Activated CD4-positive, alpha-beta T cell treated with anti-CD3 and anti-CD28 coated beads, Interleukin-2, amount 50 U/mL, for 1 hour (primary cell): ENCODE data around the gene APOL1.
"Not testable (repeated sequence)": the region's sequence is repeated elsewhere in the genome, so short reads cannot be mapped to it uniquely, and the experiment has no call there.

Experiments
- DNase-seq: peaks from one replicate; pipeline ENCODE4 v3.0.0-alpha.2; 2020

The APOL1 gene

DNA sequence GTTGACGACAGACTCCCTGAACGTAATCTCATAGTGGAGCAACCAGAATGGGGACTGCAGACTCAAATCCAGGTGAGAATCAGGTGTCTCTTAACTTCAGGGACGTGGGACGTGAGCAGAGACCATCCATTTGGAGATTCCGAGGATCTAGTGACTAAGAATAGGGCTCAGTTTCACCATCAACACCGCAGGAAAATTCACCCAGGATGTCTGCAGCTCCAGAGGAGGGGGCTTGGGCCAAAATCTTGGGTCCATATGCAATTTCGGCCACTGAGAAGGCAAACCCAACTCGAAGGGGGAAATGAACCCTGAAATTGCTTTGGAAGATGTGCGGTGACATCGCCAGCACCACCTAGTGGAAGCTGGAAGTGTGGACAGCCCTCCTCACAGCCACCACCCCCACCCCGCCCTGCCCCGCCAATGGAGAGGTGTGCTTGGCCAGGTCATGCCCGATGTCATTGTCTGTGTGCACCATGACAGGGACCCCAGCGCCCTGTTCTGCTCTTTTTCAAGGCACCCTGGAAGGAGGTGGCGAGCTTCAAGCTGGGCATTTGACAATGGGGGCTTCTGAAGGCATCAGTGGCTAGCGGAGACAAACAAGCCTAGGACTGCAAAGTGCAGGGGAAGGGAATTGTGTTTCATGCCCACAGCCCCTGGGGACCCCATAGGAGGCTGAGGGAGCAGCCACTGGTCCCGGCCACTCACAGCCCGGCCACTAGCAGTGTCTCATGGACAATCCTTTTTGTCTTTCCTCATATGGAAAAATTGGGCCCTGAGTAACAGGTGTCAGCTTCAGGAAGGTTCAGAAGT, 24.8 kb downstream of the APOL1 start:
- DNase-seq = peak; percentile 63

DNA sequence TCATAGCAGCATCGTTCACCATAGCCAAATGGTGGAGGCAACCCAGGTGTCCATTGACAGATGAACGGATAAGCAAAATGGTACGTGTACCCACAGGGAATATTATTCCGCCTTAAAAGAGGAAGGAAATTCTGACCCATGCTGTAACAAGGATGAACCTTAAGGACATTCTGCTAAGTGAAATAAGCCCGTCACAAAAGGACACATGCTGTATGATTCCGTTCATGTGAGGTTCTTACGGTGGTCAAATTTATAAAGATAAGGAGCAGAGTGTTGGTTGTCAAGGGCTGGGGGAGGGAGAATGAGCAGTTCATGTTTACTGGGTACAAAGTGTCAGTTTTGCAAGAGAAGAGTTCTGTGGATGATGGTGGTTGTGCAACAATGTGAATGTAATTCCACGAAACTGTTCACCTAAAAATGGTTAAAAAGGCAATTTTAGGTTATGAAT, 26.3 kb downstream of the APOL1 start:
- no peak for DNase-seq

DNA sequence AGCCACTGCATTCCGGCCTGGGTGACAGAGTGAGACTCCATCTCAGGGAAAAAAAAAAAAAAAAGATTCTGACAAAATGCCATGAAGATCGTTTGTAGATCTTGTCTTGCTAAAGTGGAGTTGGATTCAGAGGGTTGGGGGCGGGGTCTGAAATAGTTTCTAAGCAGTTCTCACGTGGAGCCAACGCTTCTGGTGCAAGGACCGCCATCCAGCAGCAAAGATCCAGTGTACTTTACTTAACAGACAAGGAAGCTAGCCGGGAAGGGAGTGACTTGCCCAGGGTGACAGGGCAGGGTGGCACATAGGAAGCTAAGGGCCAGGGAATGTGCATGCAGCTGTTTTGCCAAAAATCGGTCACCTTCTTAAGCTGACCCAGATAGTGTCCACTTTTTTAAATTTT, 27.4 kb downstream of the APOL1 start:
- no peak for DNase-seq

DNA sequence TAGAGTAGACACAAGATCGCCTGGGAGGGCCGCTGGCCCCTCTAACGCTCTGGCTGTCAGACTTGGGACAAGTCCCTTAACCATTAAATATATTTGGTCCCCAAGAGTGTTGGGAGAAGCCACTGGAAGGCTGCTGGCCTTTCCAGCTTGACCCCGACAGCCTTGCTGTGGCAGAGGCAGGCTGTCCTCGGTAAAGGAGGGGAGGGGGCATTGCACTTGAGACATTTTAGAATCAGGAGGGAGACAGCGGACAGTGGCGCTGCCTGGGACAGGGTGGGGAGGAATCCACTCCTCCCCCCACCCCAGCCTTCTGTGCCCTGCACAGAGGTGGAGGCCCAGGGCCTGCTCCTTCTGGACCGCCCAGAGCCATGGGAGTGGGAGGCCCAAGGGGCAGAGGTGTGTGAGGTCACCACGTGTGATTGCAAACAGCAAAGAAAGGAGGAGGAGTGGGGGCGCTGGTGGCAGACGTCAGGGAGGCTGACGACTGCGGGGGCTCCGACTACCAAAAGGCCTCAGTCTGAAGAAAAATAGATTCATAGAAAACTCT, 28.9 kb downstream of the APOL1 start:
- DNase-seq = no peak

DNA sequence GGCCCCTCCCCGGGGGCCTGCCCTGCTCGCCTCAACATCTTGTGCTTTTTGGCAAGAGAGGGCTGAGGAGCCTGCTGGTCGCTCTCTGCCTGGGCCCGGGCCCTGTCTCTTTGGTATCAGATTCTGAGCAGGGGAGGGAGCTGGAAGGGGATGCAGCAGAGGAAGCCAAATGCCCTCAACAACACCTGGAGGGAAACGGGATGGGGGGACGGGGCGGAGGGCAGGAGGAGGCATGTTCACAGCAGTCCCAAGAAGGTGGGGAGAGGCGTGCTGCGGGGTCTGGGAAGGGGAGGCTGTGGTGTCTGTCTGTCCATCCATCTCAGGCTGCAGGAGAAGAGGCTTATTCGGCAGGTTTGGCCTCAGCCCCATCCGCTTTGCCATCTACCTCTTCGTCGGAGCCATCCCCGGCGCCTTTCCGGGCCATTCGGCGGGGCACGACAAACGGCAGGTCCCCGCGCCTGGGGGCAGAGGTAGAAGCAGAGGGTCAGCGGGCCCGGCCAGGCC, 29.4 kb downstream of the APOL1 start:
- DNase-seq = no peak

DNA sequence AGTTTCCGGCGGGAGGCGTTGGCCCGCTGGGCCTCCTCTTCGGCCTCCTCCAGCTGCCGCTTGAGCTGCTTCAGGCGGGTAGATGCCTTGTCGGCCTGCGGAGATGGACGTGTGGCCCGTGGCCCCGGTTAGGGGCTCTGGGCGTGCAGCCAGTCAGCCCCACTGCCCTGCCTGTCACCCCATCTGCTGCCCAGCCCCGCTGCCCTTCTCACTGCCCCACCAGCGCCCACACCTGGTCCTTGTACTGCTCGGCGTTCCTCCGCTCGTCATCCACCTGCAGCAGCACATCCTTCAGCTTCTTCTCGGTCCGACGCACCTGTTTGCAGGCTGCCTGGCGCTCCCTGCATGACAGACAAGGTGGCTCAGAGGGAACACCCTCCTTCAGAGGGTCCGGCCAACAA, 31.2 kb downstream of the APOL1 start:
- DNase-seq = no peak

DNA sequence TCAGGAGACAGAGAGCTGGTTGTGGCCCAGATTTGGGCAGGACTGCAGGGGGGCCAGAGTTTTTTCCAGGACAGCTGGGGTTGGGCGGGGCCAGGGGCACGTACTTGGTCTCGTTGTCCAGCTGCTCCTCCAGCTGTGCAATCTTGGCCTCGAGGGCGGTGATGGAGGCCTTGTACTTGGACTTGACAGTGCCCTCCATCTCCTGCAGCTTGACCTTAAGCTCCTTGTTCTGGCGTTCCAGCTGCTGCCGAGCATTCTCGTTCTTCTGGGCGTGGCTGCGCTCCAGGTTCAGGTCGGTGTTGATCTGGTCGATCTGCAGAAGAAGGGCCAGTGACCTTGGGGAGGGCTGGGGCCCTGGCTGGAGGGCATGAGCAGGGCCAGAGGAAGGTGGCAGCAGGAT, 32.1 kb downstream of the APOL1 start:
- no peak for DNase-seq

DNA sequence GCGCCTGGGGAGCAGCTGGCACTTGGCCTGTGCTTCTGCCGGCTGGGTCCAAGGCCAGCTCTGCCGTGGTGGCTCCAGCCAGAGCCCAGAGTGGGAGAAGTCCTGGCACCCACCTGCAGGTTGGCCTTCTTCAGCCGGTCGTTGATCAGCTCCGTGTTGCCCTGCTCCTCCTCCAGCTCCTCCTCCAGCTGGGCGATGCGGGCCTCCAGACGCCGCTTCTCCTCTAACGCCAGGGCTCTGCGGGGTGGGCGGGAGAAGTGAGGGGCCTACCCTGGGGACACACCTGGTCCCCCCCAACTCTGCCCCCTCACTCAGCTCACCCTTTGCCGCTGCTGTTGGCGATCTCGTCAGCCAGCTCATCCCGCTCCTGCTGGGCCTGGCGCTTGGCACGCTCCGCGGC, 32.6 kb downstream of the APOL1 start:
- DNase-seq = no peak

DNA sequence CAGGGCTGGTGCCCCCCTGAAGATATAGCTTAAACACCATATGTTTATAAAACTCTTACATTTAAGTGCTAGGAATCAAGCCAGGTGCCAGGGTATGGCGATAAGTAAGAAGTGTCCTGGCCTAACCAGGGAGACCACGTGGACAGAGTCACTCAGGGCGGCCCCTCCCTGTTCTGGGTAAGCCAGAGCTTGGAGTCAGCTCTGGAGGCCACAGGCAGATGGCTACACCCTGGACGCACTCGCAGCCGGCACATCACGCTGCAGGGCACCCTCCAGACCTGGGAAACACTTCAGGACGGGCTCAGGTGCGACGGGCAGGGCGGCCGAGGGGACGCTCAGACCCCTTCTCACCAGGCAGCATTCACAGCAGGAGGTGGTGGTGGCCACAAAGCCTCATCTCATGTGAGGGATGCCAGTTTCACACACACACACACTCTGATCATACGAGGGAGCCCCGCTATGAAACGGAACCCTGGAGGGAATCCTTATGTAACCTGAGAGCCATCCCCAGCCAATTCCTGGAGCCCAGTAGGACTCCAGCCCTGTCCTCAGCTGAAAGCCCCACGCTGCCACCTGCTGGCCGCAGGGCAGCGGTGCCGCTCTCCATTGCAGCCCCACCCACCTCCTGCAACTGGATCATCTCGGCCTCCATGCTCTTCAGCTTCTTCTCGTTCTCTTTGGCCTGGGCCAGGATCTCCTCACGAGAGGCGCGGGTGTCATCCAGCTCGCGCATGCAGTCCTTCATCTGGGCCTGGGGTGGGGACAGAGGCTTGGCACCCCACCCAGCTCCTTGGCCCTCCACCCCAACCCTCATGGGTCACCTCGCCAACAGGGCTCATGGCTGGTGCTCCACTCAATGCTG, 33.4 kb downstream of the APOL1 start:
- DNase-seq = peak; percentile 67

DNA sequence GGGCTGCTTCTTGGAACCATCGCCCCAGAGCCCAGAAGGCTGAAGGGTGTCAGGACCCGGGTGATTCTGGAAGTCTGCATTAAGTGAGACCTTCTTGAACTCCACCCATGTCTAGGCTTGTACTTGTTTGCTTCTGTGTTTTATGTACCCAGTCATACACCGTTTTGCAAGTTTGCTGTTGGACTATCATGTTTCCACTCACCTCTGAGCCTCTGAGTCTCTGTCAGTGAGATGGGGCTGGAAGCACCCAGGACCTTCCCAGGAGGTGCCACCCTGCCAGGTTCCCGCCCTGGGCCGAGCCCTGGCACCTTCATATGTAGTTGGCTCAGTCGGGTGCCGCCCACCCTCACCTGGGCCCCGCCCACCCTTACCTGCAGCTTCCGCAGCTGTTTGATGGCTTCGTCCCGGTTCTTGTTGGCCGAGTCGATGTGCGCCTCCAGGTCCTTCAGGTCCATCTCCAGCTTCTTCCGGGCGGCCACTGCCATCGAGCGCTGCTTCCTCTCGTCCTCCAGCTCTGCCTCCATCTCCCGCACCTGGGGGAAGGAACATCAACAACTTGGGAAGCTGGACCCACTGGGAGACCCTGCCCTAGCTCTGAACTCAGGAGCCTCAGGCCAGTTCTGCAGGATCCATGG, 35.1 kb downstream of the APOL1 start:
- no peak for DNase-seq

DNA sequence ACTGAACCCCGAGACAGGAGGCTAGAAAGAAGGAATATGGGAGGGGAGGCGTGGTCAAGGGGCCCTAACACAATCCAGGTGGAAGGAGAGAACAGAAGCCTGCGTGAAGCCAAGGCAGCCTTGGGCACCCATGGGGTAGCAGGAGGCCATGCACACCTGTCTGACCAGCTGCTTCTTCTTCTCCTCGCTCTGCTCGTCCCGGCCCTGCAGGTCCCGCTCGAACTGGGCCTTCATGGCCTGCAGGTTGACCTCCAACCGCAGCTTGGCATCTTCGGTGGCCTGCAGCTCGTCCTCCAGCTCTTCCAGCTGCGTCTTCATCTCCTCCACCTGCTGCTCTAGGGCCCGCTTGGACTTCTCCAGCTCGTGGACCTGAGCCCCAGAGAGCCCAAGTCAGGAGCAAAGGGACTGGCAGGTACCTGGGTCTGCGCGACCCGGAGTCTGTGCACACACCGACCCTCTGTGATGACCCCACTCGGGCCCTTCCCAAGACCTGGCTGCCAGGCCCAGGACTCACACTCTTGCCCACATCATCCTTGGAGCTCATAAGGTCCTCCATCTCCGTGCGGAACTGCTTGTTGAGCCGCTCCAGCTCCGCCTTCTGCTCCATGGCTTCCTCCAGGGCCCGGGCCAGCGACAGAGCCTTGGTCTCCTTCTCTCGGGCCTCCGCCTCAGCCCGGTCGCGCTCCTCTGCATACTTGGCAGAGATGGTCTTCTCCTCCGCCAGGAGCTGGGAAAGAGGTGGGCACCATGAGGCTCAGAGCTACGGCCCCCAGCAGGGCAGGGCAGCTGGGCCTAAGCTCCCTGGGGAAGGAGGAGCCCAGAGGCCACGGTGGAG, 35.9 kb downstream of the APOL1 start:
- DNase-seq = no peak

DNA sequence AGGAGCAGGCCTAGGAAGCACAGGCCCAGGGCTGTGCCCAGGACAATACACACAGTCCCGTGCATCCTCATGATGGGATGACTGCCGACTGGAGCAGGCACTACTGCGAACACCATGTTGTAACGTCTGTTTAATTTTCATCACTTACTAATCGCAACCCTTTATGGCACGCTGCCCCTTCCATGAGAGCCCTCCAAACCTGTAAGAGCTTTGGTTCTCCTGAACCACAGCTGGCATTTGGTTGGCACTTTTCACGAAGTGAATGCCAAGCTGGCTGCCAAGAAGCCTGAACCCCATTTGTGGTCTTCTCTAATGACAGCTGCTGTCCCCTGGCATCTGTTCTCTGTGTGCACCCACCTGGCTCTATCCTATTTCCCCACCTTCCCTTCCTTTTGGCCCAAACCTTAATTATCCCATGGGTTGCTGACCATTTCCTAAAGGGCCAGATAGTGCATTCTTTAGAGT, 36.5 kb downstream of the APOL1 start:
- no peak for DNase-seq

DNA sequence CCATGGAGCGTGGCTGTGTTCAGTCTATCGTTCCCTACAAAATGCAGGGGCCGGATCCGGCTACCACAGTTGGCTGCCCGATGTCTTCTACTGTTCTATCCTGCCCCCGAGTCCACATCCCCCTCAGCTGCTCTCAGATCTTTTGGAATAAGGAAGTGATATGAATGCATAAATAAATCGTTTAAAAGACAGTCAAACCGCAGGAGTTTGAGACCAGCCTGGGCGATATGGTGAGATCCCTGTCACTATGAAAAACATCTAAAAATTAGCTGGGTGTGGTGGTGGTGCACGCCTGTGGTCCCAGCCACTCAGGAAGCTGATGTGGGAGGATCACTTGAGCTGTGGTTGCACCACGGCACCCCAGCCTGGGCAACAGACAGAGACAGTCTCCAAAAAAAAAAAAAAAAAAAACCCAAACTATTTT, 37.0 kb downstream of the APOL1 start:
- peak; percentile 47 for DNase-seq

DNA sequence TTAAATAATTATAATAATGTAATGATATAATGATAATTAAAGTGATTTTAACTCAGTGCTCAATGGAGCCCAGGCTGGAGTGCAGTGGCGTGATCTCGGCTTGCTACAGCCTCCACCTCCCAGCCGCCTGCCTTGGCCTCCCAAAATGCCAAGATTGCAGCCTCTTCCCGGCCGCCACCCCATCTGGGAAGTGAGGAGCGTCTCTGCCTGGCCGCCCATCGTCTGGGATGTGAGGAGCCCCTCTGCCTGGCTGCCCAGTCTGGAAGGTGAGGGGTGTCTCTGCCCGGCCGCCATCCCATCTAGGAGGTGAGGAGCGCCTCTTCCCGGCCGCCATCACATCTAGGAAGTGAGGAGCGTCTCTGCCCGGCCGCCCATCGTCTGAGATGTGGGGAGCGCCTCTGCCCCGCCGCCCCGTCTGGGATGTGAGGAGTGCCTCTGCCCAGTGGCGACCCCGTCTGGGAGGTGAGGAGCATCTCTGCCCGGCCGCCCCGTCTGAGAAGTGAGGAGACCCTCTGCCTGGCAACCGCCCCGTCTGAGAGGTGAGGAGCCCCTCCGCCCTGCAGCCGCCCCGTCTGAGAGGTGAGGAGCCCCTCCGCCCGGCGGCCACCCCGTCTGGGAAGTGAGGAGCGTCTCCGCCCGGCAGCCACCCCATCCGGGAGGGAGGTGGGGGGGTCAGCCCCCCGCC, 37.6 kb downstream of the APOL1 start:
- not testable (repeated sequence) for DNase-seq

DNA sequence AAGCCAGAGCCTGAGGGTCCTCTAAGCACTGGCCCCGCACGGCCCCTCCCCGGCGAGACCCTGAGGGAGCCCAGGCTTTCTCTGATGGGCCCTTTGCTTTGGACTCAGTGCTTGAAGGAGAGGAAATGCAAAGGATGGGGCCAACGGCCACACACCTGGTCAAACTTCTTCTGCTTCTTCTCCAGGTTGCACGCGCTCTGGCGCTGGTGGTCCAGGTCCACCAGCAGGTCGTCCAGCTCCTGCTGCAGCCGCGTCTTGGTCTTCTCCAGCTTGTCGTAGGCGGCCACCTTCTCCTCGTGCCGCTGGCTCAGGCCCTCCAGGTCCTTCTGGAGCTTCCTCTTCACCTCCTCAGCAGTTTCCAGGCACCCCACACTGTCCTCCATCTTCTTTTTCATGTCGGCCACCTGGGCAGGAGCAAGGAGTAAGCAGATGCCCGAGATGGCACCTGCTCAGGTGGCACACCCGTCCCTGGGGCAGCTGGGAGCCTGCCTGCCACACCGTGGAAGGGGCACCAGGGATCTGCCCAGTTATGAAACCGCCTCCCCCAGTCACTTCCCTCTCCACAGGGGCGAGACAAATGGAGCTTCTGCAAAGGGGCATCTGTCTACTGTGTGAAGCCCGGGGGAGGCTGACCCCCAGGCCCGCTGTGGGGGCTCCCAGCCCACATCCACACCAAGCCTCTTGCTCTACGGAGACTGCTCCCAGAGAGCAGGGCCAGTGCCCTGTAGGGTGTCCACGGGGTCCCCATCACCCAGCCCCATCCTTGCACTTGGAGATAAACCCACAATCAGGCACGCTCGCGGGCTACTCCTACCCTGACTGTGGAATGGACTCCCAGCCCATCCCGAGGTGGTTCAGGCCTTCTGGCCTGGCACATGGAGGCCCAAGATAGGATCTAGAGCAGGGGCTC, 39.2 kb downstream of the APOL1 start:
- DNase-seq = no peak

DNA sequence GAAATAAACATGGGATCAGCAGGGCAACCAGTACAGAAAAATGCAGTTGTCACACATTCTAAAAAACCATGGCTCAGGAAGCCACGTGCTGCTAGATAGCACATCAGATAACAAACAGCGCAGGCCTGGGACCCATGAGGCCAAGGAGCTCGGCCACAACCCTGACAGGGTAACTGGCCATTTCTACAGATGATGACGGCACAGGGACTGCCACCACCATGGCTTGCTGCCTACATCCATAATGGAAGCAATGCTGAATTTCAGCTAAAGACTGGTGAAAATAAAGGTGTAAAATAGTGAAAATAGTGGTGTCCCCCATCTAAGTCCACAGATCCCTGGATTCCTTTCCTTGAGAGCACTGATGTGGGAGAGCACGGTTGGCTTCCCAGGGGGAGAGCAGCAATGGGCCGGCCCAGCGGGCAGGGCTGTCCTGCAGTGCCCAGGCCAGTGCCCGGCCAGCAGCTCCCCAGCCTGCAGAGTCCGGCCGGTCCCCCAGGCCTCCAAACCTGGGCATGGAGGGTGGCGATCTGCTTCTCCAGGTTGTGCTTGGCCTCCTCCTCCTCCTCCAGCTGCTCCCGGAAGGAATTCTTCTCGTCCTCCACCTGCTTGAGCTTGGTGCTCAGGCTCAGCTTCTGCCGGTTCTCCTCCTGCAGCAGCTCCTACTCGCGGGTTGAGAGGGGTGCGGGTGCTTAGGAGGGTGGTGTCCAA, 40.0 kb downstream of the APOL1 start:
- DNase-seq = no peak

DNA sequence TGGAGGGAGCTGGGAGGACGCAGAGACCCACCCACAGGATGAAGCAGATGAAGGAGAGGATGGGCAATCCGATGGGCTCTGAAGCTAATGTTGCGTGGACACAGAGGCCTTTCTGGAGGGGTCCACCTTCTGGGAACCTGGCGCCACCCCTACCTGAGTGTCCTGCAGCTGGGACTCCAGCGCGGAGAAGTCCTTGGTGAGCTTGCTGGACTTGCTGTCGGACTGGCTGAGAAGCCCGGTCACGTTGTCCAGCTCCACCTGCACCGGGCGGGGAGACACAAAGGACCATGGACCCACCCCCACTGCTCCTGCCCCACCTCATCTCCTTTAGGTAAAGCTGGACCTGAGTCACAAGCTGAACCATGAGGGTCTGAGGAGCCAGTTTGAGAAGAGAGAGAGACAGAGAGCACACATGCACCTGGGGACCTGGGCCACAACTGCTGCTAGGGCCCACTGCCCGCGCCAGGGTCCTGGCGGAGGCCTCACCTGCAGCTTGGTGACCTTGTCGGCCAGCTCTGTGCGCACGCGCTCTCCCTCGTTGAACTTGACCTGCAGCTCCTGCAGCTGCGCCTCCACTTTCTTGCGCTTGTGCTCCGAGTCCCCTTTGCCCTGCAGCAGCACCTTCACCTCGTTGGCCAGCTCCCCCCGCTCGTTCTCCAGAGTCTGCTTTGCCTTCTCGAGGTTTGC, 40.8 kb downstream of the APOL1 start:
- no peak for DNase-seq

DNA sequence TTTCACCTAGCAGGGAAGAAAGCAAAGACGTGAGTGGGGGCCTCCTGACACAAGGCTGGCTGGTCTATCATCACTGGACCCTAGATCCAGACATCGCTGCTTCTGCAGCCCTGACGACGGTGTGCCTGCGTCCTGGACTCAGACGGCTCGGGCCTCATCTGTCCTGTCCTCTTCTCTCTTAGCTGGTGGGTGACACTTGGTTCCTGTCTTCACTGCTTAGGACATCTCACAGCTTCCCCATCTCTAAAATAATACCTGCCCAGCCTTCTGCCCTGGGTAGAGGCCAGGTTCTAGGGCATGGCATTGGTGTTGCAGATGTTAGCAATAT, 41.3 kb downstream of the APOL1 start:
- DNase-seq = no peak

DNA sequence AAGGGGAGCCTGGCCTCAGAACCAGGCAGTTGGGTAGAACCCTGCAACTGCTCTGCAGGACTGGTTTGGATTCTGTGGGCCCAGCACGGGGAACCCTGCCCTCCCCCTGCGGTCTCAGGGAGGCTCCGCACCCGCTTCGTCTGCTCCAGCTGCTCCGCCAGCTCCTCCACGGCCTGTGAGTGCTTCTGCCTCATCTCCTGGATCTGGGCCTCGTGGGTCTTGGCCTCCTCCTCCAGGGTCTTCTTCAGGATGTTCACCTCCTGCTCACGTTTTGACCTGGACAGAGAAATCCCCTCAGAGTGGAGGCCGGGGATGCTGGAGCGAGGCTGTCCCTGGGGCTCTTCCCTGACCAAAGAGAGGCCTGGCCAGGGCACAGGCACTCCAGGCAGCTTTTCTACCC, 41.9 kb downstream of the APOL1 start:
- DNase-seq = no peak
